GM19463 (cell line): ENCODE results near the gene KIF13A.
"Not testable (repeated sequence)": the region's sequence is repeated elsewhere in the genome, so short reads cannot be mapped to it uniquely, and the experiment has no call there.

Source experiments
- ATAC-seq: cut with Tn5 transposase; IDR thresholded peaks from one replicate; pipeline ENCODE4 v1.9.1; 2021; ENCODE audit warnings: mild to moderate bottlenecking, moderate library complexity; ENCODE audit not compliant: unreplicated experiment

The KIF13A gene

DNA sequence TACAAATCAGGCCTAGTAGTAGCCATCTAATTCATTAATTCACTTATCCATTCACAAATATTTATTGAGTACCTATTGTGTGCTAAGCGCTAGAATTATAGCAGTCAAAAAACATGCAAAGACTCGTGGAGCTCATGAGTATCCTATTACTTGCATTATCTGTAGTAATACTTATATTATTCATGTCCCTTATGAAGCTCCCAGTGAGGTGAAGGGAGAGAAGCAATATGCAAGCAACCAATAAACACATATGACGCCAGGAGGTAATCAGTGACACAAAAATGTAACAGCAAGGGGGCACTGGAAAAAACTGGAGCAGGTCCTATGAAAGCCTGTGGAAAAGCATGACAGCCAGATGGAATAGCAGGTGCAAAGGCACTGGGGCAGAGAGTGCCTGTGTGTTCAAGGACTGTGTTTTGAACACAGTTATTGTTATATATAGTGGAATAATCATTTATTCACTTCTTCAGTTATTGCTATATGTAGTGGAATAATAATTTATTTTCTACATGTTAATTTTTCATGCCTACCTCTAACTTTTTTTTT lies 109.5 kb downstream of the KIF13A start:
- no peak for ATAC-seq

DNA sequence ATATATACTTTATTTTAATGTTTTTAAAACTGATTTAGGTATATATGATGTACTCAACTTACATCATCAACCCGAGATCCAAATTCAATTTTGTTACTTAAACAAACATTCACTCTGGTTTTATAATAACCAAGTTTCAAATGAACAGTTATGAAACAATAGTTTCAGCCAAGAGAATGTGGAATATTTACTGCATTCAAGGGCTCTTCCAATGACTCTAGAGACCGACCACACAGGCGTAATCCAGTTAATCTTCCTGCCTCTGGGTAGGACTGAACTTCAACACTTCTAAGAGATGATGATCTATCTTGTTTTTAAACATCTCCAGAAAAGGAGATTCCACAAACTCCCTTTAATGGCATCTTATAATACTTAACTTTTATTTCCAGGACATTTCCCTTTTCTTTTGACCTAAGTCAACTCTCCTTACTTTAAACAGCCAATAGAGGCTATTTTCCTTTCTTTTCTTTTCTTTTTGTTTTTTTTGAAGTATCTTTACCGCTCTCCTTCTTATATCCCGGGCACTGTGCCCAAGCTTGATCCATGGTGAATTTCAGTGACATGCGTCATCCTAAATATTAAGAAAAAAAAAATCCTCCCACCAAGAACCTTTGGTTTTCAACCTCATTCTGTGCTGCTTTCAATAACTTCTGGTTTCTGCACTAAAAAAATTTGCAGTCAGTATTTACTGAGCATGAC lies 110.1 kb downstream of the KIF13A start:
- no peak for ATAC-seq

DNA sequence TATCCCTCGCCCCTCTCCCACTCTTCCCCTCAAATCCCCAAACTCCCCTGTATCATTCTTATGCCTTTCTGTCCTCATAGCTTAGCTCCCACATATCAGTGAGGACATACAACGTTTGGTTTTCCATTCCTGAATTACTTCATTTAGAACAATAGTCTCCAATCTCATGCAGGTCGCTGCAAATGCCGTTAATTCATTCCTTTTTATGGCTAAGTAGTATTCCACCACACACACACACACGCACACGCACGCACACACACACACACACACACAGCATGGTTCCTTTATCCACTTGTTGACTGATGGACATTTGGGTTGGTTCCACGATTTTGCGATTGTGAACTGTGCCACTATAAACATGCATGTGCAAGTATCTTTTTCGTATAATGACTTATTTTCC lies 112.7 kb downstream of the KIF13A start:
- no peak for ATAC-seq

DNA sequence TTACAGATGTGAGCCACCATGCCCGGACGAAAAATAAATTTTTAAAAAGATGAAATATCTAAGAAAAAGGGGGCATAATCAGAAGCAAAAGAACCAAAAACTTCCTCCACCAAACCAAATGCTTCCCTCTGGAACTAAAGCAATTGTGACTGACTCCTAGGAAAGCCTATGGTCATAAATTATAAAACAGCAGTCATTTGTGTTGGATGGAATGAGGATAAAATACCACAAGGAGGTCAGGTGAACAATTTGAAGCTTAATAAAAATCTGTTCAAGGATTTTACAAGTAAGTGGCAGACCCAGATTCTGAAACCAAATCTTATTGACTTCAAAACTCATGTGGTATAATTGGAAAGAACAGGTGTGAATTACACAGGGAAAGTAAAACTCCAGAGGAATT lies 114.5 kb downstream of the KIF13A start:
- no peak for ATAC-seq

DNA sequence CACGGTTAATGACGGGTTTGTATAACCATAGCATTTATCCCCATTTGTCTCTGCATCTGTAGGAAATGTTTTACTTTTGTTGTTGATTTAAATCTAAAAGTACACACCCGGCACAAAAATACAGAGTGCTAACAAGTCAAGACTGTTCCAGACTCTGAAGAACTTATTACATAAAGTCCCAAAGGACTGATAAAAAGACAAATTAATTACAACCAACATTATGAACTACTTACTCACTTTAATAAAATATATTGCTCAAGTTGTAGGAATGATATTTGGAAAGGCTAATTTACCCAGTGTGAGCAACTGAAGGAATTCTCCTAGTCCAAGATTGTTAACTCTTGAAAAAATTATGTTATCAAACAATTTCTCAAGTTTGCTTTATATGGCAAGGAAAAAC lies 115.6 kb downstream of the KIF13A start:
- ATAC-seq = no peak

DNA sequence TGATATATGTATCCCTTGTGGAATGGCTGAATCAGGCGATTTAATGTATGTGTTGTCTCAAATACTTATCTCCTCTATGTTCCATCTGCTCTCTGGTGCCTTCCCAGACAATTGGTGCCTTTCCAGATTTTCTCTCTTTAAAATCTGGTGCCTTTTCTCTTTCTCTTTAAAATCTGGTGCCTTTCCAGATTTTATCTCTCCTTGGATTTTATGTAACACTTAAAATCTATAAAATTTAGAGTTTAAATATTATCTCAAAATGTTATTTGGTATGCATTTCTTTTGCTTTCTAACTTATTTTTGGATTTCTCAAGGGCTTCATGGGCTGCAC lies 116.3 kb downstream of the KIF13A start:
- no peak for ATAC-seq

DNA sequence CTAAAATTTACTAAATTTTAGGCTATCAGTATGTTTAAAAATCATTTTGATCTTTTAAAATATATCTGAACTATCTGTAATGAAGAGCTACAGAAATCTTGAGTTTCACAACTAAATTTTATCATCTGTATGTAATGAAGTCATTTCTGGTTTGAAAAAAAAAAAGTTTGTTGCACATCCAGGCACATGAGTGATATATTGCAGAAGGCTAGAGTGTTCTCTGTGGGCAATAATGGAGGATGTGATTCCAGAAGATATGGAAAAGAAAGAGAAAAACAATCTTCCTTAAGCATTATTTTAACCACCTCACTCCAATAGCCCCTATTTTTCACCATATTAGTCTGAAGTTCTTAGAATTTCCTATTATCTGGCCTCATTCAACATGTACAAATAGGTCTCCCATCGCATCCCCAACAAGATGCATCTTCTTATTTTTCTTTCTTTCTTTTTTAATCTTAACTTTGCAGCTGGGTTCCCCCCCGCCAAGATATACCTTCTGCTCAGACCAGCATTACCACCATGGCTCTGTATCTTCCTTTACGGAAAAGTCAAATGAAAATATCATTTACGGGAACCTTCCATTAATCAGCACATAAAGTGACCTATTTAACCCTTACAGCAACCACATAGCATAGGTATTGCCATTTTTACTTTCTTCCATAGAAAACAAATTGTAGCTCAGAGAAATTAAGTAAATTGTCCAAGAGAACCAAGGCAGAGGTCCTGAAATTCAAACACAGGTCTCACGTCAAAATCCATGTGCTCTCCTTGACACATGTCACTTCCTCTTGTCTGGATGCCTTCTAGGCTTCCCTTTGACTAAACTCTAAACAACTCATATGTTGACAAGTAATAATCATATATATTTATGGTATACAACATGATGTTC lies 116.9 kb downstream of the KIF13A start:
- no peak for ATAC-seq

DNA sequence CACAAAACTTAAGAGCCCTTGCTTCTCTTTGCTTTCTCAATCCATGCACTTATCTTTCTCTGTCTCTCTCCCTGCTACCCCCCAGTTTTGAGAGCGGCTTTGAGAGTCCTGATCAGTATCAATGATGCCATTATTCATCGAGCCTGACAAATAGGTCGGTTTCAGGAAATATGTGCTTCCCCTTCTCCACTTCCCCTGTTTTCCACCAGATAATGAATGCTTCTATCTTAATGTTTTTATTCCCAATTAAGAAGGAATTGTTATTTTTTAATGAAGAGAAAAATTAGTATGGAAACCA lies 117.7 kb downstream of the KIF13A start:
- no peak for ATAC-seq

DNA sequence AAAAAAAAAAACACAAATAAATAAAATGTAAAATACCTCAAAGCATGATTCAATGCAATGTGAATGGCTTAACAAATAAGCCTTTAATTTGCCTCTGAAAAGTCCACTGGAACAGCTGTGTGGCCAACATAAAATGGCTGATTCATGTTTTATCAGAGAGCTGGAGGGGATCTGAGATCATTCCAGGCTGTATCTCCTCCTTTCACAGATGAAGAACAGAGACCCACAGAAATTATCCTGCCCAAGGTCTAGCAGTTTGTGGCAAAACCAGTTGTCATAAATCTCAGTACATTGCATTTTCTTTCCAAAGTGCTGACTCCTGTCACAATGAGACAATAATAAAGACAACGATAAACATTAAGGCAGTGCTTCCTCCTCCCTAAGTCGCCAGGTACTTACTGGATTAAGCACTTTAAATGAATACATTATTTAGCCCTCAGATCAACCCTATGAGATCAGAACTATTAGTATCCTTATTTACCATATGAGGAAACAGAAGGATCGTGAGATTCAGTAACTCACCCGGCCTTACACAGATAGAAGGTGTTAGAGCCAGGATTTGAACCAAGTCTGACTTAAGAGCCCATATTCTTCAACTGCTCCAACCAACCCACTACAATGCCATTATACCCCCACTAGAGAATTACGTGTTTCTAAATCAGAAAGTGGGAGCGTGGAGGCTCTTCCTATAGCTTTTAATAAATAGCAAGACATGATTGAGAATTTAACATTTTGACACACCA lies 118.3 kb downstream of the KIF13A start:
- no peak for ATAC-seq

DNA sequence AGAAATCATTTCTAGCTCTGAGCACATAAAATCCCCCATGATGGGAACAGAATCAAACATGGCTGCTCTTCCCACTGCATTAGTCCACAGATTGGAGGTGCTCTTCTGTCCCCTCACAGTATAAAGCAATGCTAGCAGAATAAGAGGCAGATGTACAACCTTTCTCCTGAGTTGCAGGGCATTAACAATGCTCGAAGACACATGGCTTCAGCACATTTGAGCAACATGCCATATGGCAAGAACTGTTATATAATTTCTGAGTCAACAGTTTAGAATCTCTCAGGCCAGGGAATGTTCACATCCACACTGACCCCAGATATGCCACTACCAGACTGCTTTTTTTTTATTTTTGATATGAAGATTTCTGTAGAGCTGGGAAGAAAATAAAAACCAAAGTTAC lies 119.6 kb downstream of the KIF13A start:
- no peak for ATAC-seq

DNA sequence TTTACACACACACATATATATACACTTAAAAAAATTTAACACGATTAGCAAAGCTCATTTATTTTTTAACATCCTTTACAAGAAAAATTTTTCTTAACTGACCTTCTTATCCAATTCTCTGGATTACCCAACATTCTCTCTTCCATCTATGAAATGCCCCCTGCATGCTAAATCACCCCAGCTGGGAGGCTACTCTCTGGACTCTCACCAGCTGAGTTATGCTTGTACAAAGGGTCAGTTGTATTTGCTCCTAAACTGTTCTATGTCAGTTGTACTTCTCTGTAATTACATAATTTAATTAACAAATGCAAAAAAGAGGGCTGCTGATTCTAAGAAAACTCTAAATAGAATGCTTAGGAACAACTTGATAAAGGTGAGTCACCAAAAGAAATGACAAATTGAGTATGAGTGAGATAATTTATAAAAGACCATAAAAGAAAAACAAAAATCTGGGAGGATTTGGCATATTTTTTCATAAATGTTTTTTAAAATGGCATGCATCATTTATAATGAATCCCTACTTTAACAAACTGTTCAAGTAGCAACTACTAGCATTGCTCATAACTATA lies 120.5 kb downstream of the KIF13A start:
- no peak for ATAC-seq

DNA sequence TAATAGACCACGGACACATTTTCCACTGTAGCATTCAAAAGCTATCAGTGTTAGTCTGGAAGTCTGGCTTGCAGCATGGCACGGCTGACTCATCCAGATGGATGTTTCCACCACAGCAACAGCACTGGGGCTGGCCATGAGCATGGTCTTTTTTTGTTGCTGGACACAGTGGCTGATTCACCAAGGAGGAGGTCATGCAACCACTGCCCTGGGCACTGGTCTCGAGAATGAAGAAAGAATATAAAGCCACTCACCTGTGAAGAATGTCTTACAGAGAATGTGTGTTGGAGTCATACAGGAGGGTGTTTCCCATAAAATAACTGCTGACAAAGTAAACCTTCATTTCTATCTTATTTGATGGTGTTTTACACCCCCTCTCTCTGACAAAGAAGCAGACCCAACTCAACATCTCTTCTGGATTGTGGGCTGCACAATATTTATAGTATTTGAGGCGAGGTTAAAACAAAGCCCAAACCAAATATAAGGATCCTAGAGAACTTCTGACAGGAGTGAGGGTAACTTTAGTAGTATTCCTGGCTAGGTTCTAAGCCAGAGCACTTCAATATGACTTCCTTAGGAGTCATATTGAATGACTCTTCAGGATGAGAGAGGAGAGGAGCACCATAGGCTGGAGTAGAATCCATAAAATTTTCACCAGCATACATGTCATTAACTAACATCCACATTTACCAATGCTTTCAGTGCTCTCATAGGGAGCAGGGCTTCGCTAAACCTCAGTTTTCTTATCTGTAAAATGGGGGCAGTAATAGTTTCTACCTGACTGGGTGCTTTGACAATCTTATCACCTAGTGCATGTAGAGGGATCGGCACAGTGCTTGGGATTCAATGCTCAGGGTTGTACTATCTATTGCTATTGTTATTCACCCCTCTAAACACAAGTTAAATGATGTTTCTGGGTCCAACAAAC lies 121.4 kb downstream of the KIF13A start:
- ATAC-seq = no peak

DNA sequence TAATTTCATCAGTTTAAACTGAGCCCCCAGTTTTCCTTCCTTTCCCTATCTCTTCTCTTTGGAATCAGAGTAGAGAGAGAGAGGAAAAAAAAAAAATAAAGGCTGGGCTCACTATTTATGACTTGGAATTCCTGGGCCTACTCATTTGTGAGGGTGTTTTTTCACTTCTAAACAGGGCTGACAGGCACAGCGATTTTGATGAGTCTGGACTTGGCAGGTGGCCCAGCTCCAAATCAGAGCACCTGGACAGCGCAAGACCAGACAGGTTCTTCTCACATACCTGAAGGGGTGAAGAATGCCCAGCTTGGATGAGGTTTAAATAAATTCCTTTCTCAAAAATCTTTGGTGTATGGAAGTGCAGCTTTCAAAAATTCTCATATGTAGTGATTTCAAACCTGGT lies 122.2 kb downstream of the KIF13A start:
- no peak for ATAC-seq

DNA sequence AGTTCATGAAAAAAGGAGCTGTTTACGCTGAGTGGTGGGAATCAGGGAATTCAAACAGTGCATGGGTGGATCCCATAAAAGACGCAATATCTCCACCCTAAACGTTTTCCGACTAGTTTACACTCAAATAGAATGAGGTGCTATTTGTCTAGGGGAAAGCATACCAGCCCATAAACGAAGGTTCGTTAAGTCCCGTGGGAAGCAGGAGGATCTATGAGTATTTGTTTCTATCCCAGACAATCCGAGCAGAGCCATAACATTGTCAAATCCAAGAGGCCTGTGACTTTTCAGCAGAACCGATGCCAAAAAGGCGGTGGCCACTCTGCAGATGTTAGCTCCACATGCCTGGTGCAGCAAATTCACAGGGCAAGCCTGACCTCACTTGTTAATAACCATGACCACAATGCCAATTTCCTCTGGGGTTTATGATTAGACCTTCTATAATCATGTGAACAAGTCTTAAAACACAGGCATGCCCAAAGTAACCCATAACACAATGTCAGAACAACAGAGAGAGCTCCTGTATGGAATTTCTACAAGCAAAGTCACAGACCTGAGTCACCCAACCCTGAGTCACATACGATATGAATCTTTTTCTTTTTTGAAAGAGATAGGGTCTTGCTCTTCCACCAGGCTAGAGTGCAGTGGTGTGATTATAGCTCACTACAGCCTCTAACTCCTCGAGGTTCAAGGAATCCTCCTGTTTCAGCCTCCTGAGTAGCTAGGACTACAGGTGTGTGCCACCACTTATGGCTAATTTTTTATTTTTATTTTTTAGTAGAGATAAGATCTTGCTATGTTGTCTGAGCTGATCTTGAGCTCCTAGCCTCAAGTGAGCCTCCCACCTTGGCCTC lies 123.3 kb downstream of the KIF13A start:
- ATAC-seq = no peak

DNA sequence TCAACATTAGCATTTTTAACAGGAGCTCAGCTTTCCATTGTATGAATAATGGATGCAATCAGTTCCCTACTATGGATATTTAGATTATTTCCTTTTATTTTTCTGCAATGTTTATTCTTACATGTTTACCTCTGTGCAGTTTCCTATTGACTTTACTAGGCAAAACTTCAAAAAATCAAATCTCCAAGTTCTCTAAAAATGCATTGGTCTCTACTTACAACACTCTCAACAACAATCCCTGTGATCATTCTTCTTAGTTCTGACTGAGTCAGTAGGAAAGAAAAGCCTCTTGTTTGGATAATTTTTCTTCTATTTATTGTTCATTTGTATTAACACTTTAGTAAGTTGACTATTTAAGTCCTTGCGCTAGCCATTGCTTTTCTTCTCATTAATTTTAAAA lies 126.1 kb downstream of the KIF13A start:
- ATAC-seq = no peak

DNA sequence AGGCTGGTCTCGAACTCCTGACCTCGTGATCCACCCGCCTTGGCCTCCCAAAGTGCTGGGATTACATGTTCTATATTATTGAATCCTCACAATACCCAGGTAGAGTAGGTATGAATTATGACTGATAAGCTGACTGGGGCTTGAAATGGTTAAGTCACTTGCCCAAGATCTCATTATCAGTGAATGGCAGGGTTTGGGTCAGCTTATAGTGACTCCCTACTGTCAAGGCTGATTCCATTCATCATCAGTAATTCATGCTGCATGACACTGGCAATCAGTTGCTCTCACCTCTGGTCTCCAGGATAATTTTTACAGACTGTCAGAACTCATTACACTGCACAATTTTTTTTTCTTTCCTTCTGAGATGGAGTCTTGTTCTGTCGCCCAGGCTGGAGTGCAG lies 127.6 kb downstream of the KIF13A start:
- no peak for ATAC-seq

DNA sequence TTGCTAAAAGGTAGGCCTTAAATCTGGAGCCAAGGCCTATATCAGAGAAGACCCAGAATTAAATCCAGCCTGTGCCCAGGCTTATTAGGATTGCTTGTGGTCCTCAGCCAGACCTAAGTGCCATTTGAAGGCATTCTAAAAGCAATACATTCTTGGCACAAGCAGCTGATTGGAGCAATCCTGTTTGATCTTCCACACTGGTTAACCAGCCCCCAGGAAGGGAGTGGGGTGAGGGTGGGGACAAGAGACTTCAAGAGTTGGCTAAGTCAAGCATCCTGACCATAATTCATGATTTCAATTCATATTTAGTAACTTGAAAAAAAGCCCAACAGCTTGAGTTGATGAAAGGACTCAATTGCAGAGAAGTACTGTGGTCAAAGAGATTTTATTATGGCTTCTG lies 128.9 kb downstream of the KIF13A start:
- no peak for ATAC-seq

DNA sequence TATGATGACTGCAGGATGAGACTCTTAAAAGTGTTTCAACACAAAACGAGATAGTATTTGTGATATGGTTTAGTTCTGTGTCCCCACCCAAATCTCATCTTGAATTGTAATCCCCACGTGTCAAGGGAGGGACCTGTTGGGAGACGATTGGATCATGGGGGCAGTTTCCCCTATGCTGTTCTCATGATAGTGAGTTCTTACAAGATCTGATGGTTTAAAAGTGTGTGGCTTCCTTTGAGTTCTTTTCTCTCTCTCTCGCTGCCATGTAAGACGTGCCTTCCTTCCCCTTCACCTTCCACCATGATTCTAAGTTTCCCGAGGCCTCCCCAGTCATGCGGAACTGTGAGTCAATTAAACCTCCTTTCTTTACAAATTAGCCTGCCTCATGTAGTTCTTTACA lies 130.2 kb downstream of the KIF13A start:
- not testable (repeated sequence) for ATAC-seq

DNA sequence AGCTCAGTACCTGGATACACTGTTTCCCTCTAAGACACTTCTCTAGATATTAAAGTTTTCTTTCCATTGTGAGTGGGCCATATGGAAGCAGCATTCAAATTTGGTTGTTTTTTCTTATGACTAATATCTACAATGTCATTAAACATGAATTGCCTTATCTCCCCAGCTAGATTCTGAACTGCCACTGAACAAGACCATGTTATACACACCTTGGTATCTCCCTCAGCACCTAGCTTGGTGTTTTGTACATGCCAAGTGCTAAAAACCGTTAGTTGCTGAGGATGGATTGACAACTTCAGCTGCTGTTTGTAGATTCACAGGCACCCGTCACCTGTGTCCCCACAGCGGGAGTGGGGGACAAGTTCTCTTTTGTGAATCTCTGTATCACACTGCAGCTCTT lies 131.1 kb downstream of the KIF13A start:
- ATAC-seq = no peak
